HG03520 (cell line): ENCODE data around the gene NBDY.
"Not testable (repeated sequence)": the region's sequence is repeated elsewhere in the genome, so short reads cannot be mapped to it uniquely, and the experiment has no call there.

Experiments
- ATAC-seq: cut with Tn5 transposase; IDR thresholded peaks from one replicate; pipeline ENCODE4 v1.9.1; 2021; ENCODE audit warnings: mild to moderate bottlenecking, moderate library complexity; ENCODE audit not compliant: unreplicated experiment

Gene NBDY

GRCh38 chrX:56764153-56764974, 35.3 kb downstream of the NBDY start:
- peak; percentile 48 for ATAC-seq

GRCh38 chrX:56764975-56765791, 36.1 kb downstream of the NBDY start:
- no peak for ATAC-seq

DNA sequence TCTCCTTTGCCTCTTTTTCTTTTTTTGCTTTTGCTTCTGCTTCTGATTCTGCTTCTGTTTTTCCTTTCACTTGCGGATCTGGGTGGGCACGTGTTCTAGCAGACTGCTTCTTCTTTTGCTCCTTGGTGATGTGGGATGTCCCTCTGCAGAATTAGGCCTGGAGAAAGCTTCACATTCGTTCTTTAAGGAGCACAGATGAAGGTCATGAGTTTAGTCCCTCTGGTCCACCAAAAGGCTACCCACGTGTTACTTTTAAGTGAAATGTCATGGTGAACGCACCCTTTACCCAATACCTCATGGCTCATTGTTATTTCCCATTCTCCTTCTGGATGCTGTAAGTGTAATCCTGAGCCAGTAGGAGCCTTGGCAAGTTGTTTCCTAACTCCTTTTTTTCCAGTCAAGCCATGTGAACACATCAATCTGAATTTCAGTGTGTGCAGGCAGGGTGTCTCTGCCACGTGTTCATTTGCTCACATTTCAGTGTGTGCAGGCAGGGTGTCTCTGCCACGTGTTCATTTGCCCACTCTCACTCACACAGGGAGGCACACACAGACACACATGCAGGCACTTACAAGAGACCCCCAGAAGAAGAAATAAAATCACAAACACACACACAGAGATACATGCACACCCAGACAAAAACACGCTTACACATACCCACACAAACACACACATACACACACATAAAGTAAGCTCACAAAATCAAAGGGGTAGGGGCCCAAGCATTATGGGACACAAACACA, 36.9 kb downstream of the NBDY start:
- ATAC-seq, result no peak

GRCh38 chrX:56766554-56767347, 37.7 kb downstream of the NBDY start:
- no peak for ATAC-seq

DNA sequence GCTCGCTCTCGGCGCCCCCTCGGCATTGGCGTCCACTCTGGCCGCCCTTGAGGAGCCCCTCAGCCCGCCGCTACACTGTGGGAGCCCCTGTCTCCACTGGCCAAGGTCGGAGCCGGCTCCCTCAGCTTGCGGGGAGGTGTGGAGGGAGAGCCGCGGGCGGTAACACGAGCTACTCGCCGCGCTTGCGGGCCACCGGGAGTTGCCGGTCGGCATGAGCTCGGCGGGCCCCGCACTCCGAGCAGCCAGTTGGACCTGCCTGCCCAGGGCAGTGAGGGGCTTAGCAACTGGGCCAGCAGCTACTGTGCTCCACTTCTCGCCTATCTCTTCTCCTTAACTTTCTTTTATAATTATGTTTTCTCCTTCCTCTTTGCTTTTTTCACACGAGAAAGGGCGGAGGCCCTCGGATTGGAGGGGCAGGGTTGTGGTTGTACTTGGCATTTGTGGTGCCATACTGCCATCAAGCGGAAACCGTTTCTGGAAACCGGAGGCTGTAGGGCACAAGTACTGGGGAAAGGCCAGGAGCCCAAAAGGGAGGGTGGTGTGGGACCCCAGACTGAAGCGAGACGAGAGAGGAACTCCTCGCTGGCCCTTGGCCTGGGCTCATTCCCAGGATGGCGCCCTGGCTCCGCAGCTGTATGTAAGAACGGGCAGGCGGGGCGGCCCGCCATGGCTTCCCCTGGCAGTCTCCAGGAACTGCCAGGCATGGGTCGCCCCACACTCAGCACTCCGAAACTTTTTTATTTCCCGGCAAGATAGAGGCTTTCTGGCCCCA, 38.5 kb downstream of the NBDY start:
- not testable (repeated sequence) for ATAC-seq

- ATAC-seq, result not testable (repeated sequence)
Measured at GRCh38 chrX:56768120-56768660, 39.1 kb downstream of the NBDY start.

GRCh38 chrX:56772675-56773521, 43.9 kb downstream of the NBDY start:
- ATAC-seq, result peak; percentile 40

DNA sequence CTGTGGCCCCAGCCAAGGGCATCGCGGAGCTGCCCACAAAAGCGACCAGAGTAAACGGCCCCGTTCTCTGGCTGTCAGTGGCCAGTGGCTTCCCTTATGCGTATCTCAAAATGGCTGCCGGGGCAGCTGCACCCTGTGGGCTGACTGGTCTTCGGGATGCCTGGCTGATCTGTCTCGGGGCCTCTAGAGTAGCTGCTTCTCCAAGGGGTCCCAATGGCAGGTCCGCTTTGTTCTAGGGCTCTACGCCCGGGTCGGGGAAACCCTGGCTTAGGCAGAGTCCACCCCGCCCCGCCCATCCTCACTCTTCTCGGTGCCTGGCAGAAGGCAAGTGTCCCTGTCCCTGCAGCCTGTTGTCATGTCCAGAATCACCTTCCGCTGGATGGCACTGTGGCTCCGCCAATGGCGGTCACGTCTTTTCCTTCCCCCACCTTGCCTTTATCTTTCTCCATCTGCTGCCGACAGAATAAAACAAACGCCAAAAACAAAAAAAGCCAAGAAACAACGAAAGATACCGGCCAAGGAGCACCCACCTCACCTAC, 44.5 kb downstream of the NBDY start:
- ATAC-seq, result peak; percentile 30

GRCh38 chrX:56778099-56778923, 49.3 kb downstream of the NBDY start:
- ATAC-seq, result peak; percentile 36

DNA sequence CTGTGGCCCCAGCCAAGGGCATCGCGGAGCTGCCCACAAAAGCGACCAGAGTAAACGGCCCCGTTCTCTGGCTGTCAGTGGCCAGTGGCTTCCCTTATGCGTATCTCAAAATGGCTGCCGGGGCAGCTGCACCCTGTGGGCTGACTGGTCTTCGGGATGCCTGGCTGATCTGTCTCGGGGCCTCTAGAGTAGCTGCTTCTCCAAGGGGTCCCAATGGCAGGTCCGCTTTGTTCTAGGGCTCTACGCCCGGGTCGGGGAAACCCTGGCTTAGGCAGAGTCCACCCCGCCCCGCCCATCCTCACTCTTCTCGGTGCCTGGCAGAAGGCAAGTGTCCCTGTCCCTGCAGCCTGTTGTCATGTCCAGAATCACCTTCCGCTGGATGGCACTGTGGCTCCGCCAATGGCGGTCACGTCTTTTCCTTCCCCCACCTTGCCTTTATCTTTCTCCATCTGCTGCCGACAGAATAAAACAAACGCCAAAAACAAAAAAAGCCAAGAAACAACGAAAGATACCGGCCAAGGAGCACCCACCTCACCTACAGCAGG, 50.0 kb downstream of the NBDY start:
- peak; percentile 40 for ATAC-seq

GRCh38 chrX:56780681-56781649, 51.9 kb downstream of the NBDY start:
- ATAC-seq, result not testable (repeated sequence)

DNA sequence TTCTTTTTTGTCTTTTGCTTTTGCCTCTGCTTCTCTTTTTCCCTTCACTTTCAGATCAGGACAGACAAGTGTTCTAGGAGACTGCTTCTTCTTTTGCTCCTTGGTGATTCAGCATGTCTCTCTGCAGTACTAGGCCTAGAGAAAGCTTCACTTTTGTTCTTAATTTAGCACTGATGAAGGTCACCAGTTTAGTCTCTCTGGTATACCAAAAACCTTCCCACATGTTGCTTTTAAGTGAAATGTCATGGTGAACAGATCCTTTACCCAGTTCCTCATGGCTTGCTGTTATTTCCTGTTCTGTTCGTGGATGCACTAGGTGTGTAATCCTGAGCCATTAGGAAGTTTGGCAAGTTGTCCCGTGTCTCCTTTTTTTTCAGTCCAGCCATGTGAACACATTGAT, 53.3 kb downstream of the NBDY start:
- ATAC-seq, result no peak

DNA sequence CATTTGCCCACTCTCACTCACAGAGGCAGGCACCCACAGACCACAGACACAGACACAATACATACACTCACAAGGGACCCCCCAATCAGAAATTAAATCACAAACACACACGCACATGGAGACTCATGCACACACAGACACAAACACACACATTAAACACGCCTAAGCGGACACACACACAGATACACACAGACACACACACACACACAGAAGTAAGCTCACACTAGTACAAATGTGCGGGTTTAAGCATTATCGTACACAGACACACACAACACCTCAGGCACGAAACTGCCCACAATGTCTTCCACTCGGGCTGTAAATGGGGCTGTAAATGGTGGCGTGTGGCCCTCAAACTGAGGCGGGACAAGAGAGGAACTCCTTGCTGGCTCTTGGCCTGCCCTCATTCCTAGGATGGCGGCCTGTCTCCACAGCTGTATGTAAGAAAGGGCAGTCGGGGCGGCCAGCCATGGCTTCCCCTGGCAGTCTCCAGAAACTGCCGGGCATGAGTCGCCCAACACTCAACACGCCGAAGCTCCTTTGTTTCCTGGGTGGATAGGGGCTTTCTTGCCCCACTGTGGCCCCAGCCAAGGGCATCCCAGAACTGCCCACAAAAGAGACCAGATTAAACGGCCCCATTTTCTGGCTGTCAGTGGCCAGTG, 53.9 kb downstream of the NBDY start:
- no peak for ATAC-seq

- ATAC-seq, result no peak
Measured at GRCh38 chrX:56783450-56783831, 54.4 kb downstream of the NBDY start.

- no peak for ATAC-seq
Measured at GRCh38 chrX:56783996-56784620, 55.1 kb downstream of the NBDY start.
